Activated CD8-positive, alpha-beta memory T cell treated with anti-CD3 and anti-CD28 coated beads, Interleukin-2, amount 50 U/mL, for 4 hours (primary cell): ENCODE measurements around the gene AGTPBP1.

Experiments used
- DNase-seq: peaks from one replicate; pipeline ENCODE4 v3.0.0-alpha.2; 2020

AGTPBP1 gene

DNA sequence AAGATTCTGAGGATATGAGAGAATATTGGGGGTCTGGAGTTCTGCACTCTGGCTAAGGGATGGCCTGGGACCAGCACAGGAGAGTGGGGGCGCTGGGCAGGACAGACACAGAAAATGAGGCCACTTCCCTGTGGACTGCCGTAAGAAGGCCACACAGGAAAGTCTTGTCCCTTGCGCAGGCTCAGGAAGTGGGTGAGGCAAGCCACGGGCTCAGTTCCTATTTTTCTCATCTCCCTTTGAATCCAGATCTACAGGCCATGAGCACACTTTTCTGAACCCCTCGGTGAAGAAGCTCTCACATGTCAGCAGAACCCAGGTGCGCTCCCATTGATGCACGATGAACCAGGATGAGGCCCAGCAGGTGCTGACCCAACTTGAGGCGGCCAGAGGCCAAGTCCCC is 207.4 kb downstream of the AGTPBP1 start:
- DNase-seq: no peak

DNA sequence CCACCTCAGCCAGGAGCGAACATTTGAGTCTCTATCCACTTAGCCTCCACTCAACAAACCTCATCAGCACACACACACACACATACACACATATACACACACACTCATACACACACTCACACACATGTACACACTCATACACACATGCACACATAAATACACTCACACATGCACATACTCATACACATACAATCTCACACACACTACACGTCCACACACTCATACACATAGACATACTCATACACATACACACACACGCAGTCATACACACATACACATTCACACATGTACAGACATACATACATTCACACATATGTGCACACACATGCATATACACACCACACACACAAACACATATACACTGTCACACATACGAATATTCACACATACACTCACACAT is 208.2 kb downstream of the AGTPBP1 start:
- no peak for DNase-seq

DNA sequence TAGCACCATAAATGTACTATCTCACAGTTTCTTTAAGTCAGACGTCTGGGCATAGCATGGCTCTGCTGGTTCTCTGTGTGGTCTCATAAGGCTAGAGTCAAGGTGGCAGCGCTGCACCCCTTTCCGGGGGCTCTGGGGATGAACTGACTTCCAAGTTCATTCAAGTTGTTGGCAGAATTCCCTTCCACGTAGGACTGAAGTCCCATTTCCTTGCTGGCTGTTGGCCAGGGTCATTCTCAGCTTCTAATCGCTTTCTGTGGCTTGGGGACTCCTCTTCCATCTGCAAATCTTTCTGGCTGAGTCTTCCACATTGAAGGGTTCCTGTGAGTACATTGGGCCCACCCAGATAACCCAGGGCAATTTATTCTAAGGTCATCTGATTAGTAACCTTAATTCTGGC is 211.0 kb downstream of the AGTPBP1 start:
- no peak for DNase-seq

GRCh38 chr9:85528607-85529006 is 213.1 kb downstream of the AGTPBP1 start:
- no peak for DNase-seq

DNA sequence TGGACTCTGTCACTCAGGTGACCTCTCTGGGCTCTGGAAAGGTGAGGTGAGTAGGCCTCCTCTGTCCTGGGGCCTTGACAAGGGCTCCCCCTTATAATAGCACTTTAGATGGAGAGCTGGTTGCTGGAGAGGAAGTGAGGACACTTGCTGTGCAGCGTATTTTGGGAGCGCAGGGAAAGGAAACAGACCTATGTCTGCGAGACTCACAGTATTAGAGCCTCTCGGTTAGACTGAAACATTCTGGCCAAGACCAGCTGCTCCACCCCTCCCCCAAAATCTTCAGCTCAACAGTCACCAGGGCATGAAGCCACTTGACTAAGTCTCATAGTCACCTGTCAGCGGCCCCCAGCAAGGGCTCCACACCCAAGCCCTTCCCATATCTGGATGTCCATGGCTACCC is 213.6 kb downstream of the AGTPBP1 start:
- no peak for DNase-seq

DNA sequence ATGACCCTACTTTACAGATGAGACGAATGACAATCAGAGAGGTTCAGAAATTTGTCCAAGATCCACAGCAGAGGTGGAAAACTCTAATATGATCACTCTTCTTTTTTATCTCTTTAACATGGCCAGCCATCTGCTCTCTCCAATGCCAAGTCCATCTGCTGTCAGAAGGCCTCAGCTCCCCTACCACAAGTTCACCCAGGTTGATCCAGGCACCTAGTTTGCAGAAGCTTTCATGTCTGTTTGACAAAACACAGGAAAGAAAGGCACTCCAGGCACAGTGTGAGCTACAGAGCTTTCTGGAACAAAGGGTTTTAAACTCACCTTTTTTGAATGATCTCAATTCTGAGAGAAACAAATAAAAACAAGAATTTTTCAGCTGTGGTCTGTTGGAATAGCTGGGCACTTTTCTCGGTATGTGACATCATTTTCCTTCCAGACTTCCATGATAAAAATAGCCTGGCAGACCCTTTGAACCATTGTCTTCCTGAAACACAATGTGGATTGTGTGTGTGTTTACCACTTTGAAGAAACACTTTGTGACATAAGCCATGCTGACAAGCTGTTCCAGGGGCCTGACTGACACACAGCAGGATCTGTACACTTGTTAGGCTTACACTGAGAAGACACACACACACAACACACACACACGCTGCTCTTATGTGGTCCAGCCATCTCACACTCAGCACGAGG is 214.3 kb downstream of the AGTPBP1 start:
- no peak for DNase-seq

GRCh38 chr9:85524531-85524930 is 217.2 kb downstream of the AGTPBP1 start:
- DNase-seq: no peak

DNA sequence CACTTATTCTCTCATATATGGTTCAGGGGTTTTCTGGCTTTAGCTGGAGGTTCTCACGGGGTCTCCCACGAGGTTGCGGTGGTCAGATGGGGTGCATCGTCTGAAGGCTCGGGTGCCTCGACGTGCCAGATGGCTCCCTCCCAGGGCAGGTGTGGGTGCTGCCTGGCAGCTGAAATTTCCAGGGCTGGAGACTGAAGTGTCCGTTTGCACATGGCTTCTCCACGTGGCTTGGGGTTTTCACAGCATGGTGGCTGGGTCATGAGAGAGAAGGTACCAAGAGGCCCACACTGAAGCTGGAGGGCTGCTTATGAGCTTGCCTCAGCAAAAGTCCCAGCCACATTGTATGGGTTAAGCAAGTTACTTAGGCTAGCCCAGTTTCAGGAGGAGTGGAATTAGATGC is 218.6 kb downstream of the AGTPBP1 start:
- no peak for DNase-seq

- DNase-seq: no peak
These were observed 219.2 kb downstream of the AGTPBP1 start for GRCh38 chr9:85522459-85523092.

DNA sequence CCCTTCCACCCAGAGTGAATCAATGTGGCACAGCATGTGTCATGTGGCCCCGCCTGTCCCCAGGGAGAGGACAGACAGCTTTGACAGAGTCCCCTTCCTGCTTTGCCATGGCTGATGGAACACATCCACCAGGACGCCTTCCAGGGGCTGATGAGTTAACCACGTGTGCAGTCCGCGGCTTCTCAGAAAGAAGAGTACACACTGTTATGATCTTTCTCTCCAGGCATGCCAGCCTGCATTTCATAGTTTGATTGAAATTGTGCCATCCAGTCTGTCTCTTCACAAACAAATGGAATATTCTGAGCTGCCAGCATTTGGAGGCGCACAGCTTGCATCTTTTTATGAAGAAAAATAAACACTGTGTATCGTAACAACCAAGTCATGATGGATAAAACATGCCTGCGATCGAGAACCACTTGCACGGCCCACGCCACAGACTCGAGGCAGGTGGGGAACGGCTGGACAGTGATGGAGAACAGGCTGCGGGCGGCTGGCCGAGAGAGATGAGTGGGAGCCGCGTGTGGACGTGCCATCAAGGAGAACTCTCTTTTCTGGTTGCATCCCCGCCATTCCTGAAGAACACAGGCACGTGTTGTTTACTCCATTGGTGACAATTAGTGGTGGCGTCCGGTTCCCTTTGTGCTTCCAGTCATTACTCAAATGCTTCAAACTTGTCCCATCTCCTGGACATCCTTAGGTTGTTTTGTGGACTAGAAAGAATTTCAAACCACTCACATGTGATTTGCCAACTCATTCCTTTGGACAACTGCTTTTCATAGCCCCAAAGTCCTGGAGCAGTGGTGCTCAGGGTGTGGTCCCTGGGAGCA is 220.2 kb downstream of the AGTPBP1 start:
- no peak for DNase-seq

- no peak for DNase-seq
These were observed 224.6 kb downstream of the AGTPBP1 start for GRCh38 chr9:85516976-85517637.

- DNase-seq: no peak
These were observed 225.3 kb downstream of the AGTPBP1 start for GRCh38 chr9:85516455-85516854.

GRCh38 chr9:85515021-85515420 is 226.7 kb downstream of the AGTPBP1 start:
- DNase-seq: no peak

GRCh38 chr9:85514256-85514655 is 227.5 kb downstream of the AGTPBP1 start:
- no peak for DNase-seq

DNA sequence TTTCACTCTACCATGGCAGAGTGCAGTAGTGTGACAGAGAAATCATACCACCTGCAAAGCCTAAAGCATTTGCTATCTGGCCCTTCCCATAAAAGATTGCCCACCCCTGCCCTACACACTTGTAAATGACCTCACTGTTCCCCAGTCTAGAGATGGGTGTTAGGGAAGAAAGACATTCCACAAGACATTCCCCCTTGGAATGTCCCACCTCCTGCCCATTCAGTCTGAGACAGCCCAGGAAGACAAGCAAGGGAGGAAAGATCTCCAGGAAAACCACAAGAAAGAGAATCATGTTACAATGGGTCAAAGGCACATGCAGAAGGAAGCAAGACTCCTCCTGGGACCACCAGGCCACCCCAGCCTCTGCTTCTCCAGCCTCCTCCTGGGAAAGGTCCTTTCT is 230.0 kb downstream of the AGTPBP1 start:
- no peak for DNase-seq

DNA sequence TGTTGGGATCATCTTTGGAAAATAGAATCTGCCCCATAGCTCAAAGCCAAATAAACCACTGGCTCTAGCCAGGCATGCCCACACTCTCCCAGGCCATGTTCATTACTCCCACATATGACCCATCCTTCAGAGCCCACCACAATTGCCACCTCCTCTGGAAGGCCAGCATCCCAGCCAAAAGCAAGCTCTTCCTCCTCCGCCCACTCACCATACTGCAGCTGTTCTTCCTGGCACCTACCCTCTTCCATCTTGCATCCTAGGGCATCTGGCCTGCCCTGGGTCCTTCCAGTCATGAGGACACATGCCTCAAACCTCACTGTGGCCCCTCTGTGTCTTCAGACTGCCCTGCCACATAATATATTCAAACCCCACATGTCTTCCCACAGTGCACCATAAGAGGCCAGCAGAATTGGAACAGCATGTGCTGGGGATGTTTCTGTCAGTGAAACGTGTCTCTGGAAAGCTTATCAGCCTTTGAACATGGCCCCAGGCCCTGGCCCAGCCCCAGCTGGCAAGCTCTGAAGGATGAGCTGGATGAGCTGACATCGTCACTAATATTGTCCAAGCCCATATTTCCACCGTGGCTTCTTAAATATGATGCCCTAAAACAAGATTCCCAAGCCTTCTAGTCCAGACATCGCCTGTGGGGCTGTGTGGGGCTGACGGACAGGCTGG is 230.8 kb downstream of the AGTPBP1 start:
- no peak for DNase-seq

- no peak for DNase-seq
These were observed 233.1 kb downstream of the AGTPBP1 start for GRCh38 chr9:85508616-85509015.

DNA sequence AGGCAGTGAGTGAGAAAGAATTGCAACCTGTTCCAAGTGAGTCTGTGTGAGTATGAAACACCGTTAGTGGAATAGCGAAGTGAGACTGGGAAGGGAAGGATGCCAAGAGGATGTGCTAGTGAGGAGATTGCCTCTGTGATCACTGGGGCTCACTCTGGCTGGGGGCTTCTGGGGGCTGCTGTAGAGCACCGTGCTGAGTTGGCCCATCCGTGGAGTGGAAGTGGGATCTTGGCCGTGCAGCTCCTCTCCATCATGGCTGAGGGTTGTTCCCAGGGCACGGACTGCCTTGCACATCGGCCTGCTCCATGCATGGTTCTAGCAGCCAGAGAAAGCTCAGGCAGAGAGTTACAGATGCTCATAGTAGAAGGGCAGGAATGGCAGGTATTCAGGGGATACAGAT is 236.1 kb downstream of the AGTPBP1 start:
- DNase-seq: no peak

DNA sequence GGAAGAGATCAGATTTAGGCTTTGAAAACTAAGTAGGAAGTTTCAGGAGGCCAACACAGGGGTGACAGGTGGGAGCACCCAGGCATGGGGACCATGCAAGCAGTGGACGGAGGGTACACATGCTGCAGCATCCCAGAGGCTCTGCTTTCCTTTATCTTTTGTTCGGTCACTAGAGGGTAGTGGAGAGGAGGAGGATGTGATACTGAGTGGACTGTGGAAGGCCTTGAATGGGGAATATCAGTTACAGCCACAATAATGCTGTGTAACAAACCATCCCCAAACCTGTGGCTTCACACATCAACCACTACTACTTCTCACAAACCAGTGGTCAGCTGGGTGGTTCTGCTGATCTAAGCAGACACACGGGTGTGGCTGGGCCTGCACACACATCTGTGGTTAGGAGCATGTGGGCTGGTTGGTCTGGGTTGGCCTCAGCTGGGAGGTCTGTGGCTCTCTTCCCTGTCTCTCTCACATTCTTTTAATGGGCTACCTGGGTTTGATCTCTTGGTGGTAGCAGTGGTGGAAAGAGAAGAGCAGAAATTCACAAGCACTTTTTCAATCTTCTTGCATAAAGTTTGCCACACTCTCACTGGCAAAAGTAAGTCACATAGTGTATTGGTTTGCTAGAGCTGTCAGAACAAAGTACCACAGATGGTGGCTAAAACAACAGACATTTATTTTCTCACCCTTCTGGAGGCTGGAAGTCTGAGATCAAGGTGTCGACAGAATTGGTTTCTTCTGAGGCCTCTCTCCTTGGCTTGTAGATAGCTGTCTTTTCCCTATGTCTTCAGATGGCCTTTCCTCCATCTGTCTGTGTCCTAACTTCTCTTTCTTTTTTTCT is 238.7 kb downstream of the AGTPBP1 start:
- DNase-seq: no peak

DNA sequence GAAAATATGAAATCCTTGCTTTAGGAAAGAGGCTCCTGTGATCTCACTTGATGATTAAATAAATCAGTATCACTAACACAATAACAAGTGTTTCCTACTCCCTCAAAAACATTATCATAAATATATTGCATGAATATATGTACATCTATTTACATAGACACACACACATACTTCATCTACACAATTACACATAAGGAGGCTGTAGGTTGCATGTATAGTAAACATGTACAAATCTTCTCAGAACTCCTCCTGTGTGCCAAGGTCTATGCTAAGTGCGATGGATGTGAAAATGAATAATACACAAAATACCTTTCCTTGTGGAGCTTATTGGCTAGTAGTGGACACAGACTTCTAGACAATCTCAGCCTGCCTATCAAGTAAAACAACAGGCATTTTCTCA is 239.9 kb downstream of the AGTPBP1 start:
- DNase-seq: no peak

- DNase-seq: no peak
These were observed 240.3 kb downstream of the AGTPBP1 start for GRCh38 chr9:85501456-85501855.
